Measurements from ENCODE around the gene CELF2.

The CELF2 gene

DNA sequence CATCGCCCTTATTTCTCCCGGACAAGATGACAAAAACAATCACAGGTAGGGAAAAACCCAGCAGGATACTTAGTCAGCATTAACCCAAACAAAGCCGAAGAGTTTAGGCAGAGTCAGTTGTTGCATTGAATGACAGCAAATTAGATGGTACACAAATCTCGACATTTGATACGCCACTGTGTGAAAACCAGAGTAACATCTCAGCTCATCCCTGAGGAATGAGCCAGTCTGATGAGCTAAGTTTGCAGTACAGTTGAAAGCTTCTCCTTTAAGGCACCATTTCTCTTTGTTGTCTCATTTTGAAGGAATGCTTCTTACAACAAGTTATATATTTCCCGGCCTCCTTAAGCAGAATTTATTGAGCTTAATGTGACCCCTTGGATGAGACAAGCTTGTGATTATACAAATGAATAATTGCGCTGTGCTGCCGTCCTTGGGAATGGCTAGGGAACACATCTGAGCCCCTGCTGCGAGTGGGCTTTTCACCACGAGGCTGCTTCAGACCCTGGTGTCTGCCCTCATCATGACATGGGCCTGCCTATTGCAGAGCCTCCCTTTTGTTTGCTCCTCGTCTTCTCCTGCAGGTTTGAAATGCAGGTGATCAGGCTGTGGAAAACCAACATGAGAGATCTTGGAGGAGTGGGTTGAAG lies 137.3 kb downstream of the CELF2 start:
- no peak for DNase-seq (ENCODE audit: low spot score)

DNA sequence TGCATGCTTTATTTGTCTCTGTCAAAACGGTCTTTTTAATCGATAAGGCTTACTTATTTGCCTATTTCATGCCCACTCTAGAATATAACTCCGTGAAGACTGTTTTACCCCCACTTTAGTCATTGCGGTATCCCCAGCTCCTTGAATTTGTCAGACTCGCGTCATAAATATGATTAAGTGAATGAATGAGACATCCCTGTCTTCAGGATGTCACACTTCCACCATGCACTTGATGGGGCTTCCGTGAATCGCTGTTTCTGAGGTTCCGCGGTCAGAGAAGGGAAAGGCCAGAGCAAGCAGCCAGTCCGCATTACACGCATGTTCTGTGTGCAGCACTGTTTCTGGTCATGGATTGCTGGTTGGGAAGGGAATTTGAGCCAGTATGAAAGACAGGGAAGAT lies 138.8 kb downstream of the CELF2 start:
- DNase-seq (ENCODE audit: low spot score), result no peak

DNA sequence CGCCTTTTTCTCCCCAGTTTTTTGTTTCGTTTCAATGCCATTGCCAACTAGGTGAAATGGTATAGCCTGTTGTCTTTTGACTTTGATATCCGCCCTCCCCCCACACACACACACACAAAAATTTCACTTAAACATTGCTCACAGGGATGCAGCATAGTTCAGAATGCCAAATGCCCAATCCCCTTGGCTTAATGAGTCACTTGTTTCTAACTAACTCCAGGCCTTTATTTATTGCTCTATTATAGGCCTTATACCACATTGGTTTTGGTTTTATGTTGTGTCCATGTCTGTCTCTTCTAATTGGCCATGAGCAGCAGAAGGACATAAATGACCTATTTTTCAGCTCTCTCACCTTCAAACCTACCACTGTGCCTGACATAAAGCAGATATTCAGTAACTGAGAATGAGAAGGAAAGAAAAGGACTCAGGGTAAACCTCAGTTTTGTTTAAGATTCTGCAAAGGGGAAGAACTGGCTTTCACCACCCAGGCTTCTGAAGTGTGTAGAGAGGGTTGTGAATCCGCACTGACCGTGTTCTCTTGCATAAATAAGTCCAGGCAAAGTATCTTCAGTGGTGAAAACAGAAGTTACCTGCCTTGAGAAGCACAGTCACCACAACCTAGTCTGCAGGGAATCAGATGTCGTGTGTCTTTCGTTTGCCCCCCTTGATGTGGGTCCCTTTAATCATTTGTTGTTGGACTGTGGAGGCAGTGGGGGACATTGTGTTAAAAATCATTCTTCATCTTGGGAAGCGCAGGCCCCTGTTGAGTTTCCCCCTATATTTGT lies 139.8 kb downstream of the CELF2 start:
- DNase-seq (ENCODE audit: low spot score), result no peak

DNA sequence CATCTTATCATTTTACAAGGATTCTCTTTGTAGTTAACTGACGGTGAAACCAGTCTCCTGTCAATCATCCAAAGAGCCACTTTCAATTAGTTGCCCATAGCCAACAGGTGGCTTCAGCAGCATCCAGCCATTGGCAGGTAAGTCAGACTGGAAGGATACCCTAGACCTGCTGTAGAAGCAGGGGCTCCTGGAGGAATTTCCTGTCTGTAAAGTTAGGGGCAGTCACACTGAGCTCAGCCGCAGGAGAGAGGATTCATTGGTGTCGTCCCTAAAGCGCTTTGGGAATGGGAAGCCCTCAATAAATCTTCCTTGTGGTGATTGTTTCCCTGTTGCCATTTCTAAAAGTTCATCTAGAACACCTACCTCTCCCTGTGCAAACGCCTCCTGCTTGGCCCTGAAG lies 140.4 kb downstream of the CELF2 start:
- no peak for DNase-seq (ENCODE audit: low spot score)

DNA sequence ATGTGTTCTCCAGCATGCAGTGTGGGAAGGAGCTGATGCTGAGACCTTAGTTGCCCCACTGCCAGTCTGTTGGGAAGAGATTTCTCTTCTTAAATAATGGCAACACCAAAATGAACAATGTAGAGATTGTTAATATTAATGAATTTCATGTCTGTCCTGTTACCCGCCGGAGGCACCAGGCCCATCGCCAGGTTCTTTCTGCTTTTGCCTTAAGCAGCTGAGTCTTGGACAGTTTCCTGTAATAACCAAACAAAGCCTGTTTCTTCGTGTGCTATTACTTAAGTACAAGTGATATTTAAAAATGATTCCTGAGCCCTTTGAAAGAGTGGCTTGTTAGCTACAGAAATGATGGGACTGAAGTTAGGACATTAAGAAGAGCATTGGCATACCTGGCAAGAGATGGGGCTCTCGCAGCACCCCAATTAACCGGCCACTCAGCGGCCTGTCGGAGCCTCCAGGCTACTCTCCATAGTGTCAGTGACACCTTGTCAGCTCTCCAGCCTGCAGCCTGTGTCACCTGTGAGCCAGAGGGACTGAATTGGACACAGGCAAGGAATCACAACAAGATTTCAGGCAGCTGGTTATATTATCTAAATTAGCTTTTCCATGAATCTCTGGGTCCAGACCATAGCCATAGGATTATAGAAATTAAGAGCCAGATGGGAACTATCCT lies 142.0 kb downstream of the CELF2 start:
- DNase-seq (ENCODE audit: low spot score), result peak; percentile 68

DNA sequence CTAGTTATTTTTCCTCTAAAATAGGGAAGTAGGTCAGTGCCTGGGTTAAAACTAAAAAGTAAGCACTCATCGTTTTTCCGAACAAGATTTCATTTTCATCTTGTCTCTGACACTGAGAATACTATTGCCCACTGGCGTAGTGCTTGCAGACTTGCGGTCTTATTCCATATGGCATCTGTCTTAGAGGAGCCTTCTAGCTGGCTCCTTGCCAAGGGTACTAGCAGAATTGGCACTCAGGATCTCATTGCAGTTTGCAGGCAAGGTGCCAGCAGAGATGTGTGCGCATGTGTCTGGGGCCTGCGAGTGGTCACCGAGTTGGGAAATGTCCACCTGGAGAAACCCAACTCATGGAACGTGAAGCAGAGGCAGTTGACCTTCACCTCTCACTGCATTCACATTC lies 143.4 kb downstream of the CELF2 start:
- no peak for DNase-seq (ENCODE audit: low spot score)

DNA sequence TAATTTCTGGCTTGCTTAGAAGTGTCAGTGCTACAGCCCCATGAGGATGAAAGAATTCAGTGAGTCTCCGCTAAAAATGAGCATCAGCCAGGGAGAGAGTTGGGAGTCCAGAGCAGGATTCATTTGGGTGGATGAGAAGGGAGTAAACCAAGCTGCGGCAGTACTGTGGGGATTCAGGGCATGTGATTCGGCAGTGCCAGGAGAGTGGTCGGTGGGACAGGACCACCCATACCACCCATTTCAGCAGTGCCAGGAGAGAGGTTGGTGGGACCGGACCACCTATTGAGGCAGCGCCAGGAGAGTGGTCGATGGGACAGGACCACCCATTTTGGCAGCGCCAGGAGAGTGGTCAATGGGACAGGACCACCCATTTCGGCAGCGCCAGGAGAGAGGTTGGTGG lies 144.2 kb downstream of the CELF2 start:
- DNase-seq (ENCODE audit: low spot score), result no peak

DNA sequence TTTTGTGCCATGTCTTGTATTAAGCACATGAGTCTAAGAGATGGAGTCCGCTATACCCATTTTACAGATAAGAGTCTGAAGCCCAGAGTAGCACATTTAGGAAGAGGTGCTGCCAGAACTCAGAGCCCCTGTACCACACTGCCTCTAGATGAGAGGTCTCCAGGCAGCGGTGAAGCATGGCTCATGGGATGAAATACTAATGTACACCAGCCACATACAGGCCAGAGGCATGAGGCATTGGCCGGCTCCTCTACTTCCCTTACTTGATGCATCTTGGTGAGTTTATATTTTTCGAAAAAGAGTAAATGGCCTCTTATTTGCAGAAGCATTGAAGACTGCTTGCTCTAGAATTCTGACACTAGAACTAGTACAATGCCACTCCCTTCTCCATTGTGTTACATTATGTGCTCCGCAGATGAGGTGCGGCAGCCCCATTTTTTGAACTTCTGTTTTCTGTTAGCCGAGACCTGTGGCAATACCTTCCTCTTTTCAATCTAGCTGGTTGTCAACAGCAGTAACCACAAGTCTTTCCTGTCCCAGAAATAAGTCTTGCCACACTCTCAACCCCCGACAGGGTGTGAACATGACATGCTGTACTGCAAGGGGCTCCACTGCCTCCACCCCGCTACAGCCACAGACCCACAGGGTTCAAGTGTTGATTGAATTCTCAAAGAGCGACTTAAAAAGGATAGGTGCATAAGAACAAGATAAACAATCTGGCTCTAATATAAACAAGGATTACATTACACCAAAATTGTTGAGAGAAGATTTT lies 145.3 kb downstream of the CELF2 start:
- DNase-seq (ENCODE audit: low spot score), result peak; percentile 79

DNA sequence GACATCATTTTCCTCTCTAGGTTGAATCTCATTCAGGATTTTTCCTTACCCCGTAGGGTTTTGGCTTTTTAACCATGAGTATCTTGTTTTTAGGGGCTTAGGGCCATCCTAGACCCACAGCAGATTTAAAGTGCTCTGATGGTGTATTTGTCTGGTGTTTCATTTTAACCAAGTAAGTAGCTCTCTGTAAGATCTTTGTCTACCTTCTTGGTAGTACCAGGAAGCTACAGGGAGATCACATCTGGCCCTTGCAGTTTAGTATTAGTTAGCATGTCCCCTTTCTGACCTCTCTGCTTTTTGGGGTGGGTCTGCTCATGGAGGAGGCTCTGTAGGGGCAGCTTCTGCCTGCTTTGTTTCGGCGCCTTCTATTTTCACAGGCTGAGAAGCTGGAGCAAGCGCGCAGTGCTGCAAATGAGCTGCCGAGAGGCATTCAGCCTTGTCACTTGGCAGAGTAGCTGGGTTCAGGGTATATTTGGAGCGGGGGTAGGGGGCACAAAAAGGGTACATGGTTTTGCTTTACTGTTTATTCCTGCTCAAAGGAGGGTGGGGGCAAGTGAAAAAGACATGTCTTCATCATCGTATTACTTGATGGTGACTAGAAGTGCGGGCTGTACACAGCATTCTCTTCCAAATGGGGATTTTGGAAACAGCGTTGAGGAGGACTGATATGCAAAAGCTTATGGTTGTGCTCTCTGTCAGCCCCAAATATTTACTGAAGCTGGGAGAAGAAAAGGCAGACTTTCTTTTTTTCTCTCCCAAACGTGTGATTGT lies 146.3 kb downstream of the CELF2 start:
- peak; percentile 68 for DNase-seq (ENCODE audit: low spot score)

DNA sequence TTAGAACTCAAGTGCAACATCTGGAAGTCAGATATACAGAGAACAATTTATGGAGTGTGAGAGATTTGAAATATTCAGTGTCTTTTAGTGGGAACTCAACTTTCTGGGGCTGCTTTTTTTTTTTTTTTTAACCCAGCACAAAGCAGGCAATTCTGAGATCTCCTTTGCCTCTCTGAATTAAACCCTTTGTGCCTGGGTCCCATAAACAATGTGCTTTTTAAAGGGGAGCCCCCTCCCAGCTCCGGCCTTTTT lies 146.8 kb downstream of the CELF2 start:
- DNase-seq (ENCODE audit: low spot score), result no peak

DNA sequence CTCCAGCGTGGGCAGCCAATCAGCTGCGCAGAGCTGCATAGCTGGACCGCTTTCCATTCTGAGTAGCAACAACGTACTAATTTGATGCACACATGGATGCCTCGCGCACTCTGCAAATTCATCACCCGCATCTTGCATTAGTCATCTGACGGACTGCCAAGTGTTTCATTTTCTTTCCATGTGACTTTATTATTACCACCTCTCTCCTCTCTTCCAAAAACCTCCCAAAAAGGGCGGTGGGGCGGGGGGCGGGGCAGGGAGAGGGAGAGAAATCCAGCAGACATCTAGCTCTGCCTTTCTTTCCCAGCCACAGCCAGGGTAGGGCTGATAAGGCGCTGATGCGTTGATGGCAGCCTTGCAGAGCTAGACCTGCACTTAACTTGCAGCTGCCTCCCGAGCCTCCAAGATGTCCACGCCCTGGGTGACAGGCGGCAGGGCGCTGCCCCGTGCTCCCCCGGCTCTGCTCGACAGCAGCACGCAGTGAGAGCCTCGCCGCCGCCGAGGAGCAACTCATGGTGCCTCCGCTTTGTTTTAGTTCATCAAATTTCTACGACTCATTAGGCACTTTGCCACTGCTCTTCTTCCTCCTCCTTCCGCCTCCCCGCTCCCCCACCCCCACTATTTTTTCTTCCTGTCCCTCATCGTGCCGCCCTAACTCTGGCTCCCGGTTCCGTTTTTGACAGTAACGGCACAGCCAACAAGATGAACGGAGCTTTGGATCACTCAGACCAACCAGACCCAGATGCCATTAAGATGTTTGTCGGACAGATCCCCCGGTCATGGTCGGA lies 147.3 kb downstream of the CELF2 start:
- peak; percentile 92 for DNase-seq (ENCODE audit: low spot score)

DNA sequence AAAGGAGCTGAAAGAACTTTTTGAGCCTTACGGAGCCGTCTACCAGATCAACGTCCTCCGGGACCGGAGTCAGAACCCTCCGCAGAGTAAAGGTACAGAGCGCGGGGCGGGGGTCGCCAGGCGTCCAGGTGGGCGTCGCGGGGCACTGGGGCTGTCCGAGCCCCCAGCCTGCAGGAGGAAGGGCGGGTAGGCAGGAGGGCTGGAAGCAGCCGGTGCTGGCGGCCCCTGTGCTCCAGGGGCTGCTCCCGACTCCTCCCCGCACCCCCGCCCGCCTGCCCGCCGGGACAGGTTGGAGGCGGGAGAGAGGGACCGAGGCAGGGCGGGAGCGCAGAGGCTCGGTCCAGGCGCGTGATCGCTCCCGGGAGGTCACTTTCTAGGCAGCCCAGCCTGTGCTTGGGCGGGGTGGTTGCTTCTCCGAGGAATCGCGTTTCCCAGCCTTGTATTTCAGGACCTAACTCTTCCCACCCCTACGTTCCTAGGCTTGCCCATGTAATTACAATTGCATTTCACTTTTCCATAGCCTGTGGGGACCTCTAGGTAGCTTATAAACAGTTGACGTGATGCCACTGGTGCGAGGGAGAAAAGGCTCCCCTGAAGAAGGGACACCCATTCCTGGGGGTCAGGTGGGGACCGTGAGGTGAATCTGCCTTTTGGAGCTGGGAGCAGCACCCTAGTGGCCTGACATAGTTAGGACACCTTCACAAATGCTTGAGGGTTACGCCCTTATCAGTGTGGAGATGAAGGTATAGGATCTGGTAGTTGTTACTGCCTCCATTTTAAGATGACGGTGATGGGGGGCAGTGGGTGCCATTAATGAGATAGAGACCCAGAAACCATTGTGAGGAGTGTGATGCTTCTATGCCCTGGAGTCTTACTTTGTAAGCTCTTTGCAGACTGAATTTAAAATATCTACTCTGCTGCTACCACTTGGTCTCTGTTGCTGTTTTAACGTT lies 148.2 kb downstream of the CELF2 start:
- peak; percentile 62 for DNase-seq (ENCODE audit: low spot score)

DNA sequence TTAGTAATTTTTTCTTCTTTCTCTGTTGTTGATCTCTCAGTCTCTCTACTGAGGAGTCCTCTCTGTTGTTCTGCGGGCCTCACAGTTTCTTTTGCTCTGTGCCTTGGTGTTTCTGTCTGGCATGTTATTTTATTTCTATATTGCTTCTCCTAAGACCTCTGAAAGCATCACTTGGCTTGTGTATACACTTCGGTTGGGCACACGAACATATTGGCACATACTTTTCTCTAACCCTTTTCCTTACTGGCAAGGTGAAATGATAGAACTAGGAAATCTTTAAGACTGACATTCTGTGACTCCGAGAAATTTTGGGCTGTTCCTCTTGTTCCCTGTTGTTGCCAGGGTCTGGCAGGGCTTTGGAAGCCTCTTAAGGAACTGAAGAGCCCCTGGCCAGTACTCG lies 148.9 kb downstream of the CELF2 start:
- DNase-seq (ENCODE audit: low spot score), result no peak

DNA sequence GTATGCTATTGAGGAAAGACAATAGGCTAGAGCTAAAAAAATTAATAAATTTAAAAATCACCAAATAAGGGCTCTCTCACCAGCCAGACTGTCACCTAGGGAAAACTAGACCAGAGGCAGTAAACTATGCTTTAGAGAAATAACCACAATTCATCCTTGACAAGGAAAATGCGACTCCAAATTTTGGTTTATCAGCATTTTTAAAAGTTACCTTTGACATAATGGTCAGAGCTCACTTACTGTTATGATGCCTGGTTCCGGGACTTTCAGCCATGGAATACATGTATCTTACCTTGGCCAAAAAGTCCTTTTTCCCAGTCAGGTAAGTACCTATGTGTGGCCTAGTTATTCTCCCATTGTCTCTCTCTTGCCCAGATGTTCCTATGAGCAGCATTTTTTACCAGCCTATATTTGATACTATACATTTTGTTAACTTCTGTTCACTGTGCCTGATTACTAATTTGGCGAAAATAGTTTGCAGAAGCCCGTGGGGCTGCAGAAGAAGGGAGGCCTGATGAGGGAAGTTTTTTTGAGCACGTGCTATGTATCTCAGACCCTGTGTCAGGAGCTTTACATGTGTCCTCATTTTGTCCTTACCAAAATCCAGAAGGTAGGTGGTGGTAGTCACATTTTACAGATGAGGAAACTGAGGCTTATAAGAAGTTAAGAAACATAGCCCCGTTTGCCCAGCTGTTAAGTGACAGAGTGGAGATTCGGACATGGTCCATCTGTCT lies 149.7 kb downstream of the CELF2 start:
- DNase-seq (ENCODE audit: low spot score), result no peak

DNA sequence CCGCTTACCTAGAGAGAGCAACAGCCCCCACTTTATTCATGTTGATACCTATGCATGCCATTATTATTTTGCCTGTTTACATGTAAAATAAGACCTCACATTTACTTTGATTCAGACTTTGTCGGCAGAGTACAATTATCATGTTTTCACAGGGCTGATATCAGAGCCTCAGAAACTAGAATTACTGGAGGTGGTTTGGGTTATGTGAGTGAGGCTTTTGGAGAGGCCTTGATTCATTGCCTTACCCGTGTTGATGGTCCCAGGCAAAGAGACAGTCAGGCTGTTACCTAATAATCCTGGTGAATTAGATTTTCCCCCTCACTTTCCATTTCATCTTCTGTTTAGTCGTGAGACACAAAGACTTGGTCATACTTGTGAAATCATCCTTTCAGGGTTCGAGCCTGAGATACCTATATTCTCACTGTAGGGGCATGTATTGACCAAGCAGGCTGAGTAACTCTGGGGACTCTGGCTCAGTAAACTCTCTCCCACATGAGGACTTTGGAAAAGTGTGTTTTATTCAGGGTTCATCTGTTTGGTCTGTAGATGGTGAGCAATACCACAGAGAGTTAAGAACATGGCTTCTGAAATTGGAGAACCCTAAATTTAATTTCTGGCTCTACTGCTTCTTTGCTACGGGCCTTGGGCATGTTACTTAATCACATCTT lies 150.9 kb downstream of the CELF2 start:
- DNase-seq (ENCODE audit: low spot score), result no peak

DNA sequence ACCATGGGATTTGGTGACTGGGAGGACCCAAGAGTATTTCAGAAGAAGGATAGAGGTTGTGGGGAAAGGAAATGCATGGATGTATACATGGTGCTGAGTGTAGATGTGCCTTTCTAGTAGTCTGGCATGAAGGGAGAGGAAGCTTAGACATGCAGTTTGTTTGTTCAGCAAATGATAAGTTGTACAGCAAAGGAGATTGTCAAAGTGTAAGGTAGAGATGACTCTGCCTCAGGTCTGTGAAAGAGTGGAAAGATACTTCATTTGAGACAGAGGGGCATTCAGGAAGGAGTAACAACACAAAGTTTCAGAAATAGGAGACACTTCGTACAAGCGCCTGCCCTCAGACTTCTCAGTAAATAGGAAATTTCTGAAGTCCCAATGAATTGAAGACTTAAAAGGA lies 152.3 kb downstream of the CELF2 start:
- no peak for DNase-seq (ENCODE audit: low spot score)

DNA sequence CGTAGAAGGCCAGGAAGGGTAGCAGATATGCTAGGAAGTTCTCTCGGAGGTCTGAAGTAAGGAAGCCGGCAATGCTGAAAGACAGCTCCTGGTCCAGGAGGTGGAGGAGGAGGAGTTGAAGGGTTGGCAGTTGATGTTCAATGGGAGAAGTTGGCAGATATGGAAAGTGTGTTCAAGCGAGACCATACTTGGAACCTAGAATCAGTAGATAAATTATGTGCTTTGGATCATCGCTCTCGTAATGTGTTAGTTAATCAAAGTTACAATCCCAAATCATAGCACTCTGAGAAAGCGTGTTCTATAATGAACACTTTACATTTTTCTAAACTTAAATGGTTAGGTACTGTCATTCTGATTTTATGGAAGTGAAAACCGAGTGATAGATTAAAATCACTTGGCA lies 152.9 kb downstream of the CELF2 start:
- no peak for DNase-seq (ENCODE audit: low spot score)

DNA sequence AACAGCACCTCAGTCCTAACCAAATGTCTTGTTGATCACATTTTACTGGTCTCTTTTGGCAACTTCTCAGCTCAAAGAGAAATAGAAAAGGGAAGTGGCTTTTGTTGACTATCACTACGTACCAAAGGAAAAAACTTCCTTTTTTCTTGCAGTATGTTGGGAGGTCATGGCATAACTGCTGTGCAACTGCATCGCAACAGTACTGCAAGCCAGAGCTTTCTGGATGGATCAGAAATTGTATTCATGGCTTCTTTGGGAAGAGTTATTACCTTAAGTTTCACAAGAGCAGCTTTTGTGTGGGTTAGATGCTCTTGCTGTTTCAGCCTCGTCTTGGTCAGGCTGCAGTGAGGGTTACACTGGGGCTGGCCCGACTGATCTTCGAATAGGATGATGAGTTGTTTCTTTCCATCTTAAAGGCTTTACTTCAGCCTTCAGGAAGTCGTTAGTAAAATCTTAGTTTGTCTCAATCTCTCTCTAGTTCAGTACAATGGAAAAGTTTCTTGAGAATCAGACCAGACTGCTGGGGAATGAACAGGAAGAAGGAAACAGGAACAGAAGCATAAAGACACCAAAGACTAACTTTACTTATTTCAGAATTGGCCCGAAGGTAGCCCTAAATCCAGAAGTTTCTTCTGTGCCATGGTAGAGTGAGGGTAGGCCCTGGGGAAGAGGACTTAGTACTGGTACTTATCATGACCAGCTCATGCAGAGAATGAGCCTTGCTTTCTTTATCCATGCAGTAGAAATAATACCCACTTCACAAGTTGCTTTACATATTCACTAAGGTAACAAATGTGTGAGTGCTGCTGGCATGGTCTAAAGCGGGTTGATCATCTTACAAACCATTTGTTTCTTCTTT lies 153.6 kb downstream of the CELF2 start:
- no peak for DNase-seq (ENCODE audit: low spot score)

All from Ammon's horn (tissue), 1 donor.